H9 (cell line): ENCODE data around the gene MSI2. TPM values are rescaled to one million over a fixed set of nuclear protein-coding genes. Genes with fewer than 3 reads are reported as not detected.

Experiments
- DNase-seq: peaks from one replicate; pipeline ENCODE4 v3.0.0-alpha.2; 2017
- H2AFZ ChIP-seq: one replicate; pipeline ENCODE4 v1.6.1; 2013; ENCODE audit warnings: mild to moderate bottlenecking, low read length, control low read depth, moderate library complexity
- H2AK5ac ChIP-seq: 2 replicates; pipeline ENCODE4 v1.6.1; 2013; ENCODE audit warnings: low read length, control low read depth, mixed read lengths; ENCODE audit not compliant: insufficient read length
- H2BK120ac ChIP-seq: one replicate; pipeline ENCODE4 v1.6.1; 2013; ENCODE audit warnings: low read depth, mild to moderate bottlenecking, low read length, control low read depth, inconsistent platforms; ENCODE audit not compliant: poor library complexity, severe bottlenecking
- H2BK12ac ChIP-seq: 2 replicates; pipeline ENCODE4 v1.6.1; 2013; ENCODE audit warnings: low read length, control low read depth, mixed read lengths, low read depth; ENCODE audit not compliant: insufficient read length
- H2BK15ac ChIP-seq: 2 replicates; pipeline ENCODE4 v1.6.1; 2013; ENCODE audit warnings: low read depth, low read length, control low read depth
- H2BK20ac ChIP-seq: one replicate; pipeline ENCODE4 v1.6.1; 2013; ENCODE audit warnings: low read depth, mild to moderate bottlenecking, low read length, control low read depth, inconsistent platforms; ENCODE audit not compliant: poor library complexity, severe bottlenecking
- H2BK5ac ChIP-seq: 2 replicates; pipeline ENCODE4 v1.6.1; 2013; ENCODE audit warnings: low read length, control low read depth, mixed read lengths; ENCODE audit not compliant: insufficient read length
- H3K14ac ChIP-seq: 2 replicates; pipeline ENCODE4 v1.6.1; 2013; ENCODE audit warnings: low read length, control low read depth; ENCODE audit not compliant: insufficient read depth
- H3K18ac ChIP-seq: 2 replicates; pipeline ENCODE4 v1.6.1; 2013; ENCODE audit warnings: low read depth, mild to moderate bottlenecking, mixed read lengths, low read length, control low read depth; ENCODE audit not compliant: insufficient read length
- H3K23ac ChIP-seq: 2 replicates; pipeline ENCODE4 v1.6.1; 2013; ENCODE audit warnings: low read length, control low read depth, mixed read lengths, low read depth; ENCODE audit not compliant: insufficient read length
- H3K23me2 ChIP-seq: 2 replicates; pipeline ENCODE4 v1.6.1; 2013; ENCODE audit warnings: low read depth, mild to moderate bottlenecking, mixed read lengths, low read length, control low read depth; ENCODE audit not compliant: insufficient read length, poor library complexity, severe bottlenecking
- H3K27ac ChIP-seq: 2 replicates; pipeline ENCODE4 v1.5.1; 2013; ENCODE audit warnings: low read length, control low read depth, mixed read lengths, low read depth; ENCODE audit not compliant: insufficient read length
- H3K27me3 ChIP-seq: 2 replicates; pipeline ENCODE4 v1.6.1; 2013; ENCODE audit warnings: low read length, control low read depth, inconsistent platforms; ENCODE audit not compliant: insufficient read depth
- H3K4ac ChIP-seq: 2 replicates; pipeline ENCODE4 v1.6.1; 2013; ENCODE audit warnings: low read depth, mild to moderate bottlenecking, control low read depth, inconsistent platforms, low read length, moderate library complexity
- H3K4me1 ChIP-seq: 2 replicates; pipeline ENCODE4 v1.6.1; 2013; ENCODE audit warnings: low read length, control low read depth, inconsistent platforms; ENCODE audit not compliant: insufficient read depth
- H3K4me2 ChIP-seq: 2 replicates; pipeline ENCODE4 v1.6.1; 2013; ENCODE audit warnings: low read length, control low read depth, mixed read lengths; ENCODE audit not compliant: insufficient read length, insufficient read depth
- H3K56ac ChIP-seq: 2 replicates; pipeline ENCODE4 v1.6.1; 2013; ENCODE audit warnings: low read depth, mild to moderate bottlenecking, mixed read lengths, low read length, control low read depth; ENCODE audit not compliant: insufficient read length
- H3K79me1 ChIP-seq: 2 replicates; pipeline ENCODE4 v1.6.1; 2013; ENCODE audit warnings: low read depth, mild to moderate bottlenecking, moderate library complexity, low read length, control low read depth, inconsistent platforms; ENCODE audit not compliant: insufficient read depth, poor library complexity, severe bottlenecking
- H3K79me2 ChIP-seq: 2 replicates; pipeline ENCODE4 v1.6.1; 2013; ENCODE audit warnings: low read length, control low read depth, inconsistent platforms; ENCODE audit not compliant: insufficient read depth
- H3K9ac ChIP-seq: 2 replicates; pipeline ENCODE4 v1.6.1; 2013; ENCODE audit warnings: low read length, control low read depth, mixed read lengths; ENCODE audit not compliant: insufficient read length; ENCODE audit errors: extremely low read depth
- H3K9me3 ChIP-seq: one replicate; pipeline ENCODE4 v1.6.1; 2013; ENCODE audit warnings: low read depth, low read length, inconsistent platforms; ENCODE audit not compliant: control insufficient read depth
- H3T11ph ChIP-seq: one replicate; pipeline ENCODE4 v1.6.1; 2013; ENCODE audit warnings: mild to moderate bottlenecking, low read length, control low read depth, inconsistent platforms
- H4K20me1 ChIP-seq: one replicate; pipeline ENCODE4 v1.6.1; 2013; ENCODE audit not compliant: control insufficient read depth, insufficient read length, insufficient read depth
- H4K5ac ChIP-seq: 2 replicates; pipeline ENCODE4 v1.6.1; 2013; ENCODE audit warnings: low read depth, mild to moderate bottlenecking, mixed read lengths, low read length, control low read depth; ENCODE audit not compliant: insufficient read length
- H4K8ac ChIP-seq: replicated peaks from 2 replicates; pipeline ENCODE4 v1.6.1; 2013; ENCODE audit warnings: low read length, control low read depth, mixed read lengths, low read depth; ENCODE audit not compliant: insufficient read length
- H4K91ac ChIP-seq: 2 replicates; pipeline ENCODE4 v1.6.1; 2013; ENCODE audit warnings: low read depth, mild to moderate bottlenecking, moderate library complexity, mixed read lengths, low read length, control low read depth; ENCODE audit not compliant: insufficient read length
- H3K27ac Mint-ChIP-seq, 3 experiments: 2 replicates in 2 of 3; 3 replicates in 1 of 3; pipeline ENCODE4 v1.8.0; 2020 to 2021; ENCODE audit warnings: mixed read lengths in 3 of 3, mild to moderate bottlenecking in 1 of 3, moderate library complexity in 1 of 3
- H3K27me3 Mint-ChIP-seq: 2 replicates; pipeline ENCODE4 v1.8.0; 2021; ENCODE audit warnings: low read depth, mild to moderate bottlenecking, moderate library complexity, mixed read lengths
- H3K36me3 Mint-ChIP-seq, 3 experiments: 2 replicates in 2 of 3; 3 replicates in 1 of 3; pipeline ENCODE4 v1.8.0; 2020 to 2021; ENCODE audit warnings: low read depth in 3 of 3, mixed read lengths in 3 of 3; ENCODE audit not compliant: insufficient read depth in 1 of 3
- H3K4me1 Mint-ChIP-seq, 2 experiments: 2 replicates each; pipeline ENCODE4 v1.8.0; 2020; ENCODE audit warnings: mixed read lengths in 2 of 2
- H3K4me3 Mint-ChIP-seq, 2 experiments: 2 replicates in 1 of 2; 3 replicates in 1 of 2; pipeline ENCODE4 v1.8.0; 2020 to 2021; ENCODE audit warnings: mild to moderate bottlenecking in 2 of 2, mixed read lengths in 2 of 2, moderate library complexity in 1 of 2
- H3K9me3 Mint-ChIP-seq, 2 experiments: 2 replicates in 1 of 2; 3 replicates in 1 of 2; pipeline ENCODE4 v1.8.0; 2020; ENCODE audit warnings: mild to moderate bottlenecking in 2 of 2, mixed read lengths in 2 of 2, moderate library complexity in 1 of 2
- WGBS: extraction: QIAGEN DNeasy Blood & Tissue Kit; methylation state at CpG from one replicate; pipeline ENCODE4 v1.1.7; 2013; ENCODE audit warnings: missing lambda C conversion rate, low lambda C conversion rate, mixed read lengths; ENCODE audit not compliant: insufficient read length; ENCODE audit errors: extremely low coverage; 5-methylcytosine and 5-hydroxymethylcytosine counted together
- total RNA-seq: library from RNA; stranded (reverse); gene quantifications from 2 replicates; pipeline ENCODE4 v1.2.1, GENCODE V29; 2021
- TF ChIP-seq, protein P1 (sequence below): fragments of 200-600 bp; sonication (generic); conservative IDR thresholded peaks from 3 replicates; pipeline ENCODE4 v1.8.0; 2021; ENCODE audit warnings: antibody characterized with exemption, mild to moderate bottlenecking

The MSI2 gene
- total RNA-seq, 1 experiment from 2014 or later, result 98.5 TPM

DNA sequence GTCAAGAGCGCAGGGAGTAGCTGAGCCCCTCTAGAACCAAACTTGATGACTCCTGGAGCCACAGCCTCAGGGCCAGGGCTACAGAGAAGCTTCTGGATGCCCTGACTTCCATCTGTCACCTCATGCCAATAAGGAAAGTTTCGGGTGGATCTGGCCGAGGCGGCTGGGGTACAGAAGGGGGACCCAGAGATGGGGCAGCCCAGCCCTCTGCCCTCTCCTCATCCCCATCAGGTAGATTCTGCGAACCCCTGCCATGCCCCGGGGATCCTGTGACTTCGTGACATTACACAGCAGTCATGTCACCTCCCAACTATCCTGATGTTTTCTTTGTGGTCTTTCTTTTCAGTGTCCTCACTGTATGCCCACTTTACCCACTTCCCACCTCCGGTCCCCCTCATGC lies 374.4 kb downstream of the MSI2 start:
- Histone ChIP-seq H2BK5ac (no peak overlapping the region), H3K4ac (no peak overlapping the region), H3K9me3 (no peaks in the 10 kb centered on the region), H3K9ac (no peak overlapping the region), H3K14ac (no peak overlapping the region), H2AFZ (no peak overlapping the region), H2BK20ac (no peak overlapping the region), H4K91ac (no peak overlapping the region), H2BK15ac (no peak overlapping the region), H3K79me1 (no peaks in the 10 kb centered on the region), H2BK120ac (no peak overlapping the region), H2BK12ac (no peak overlapping the region), H3K27me3 (no peaks in the 10 kb centered on the region), H3K23ac (no peak overlapping the region), H4K20me1 (no peaks in the 10 kb centered on the region), H3T11ph (no peak overlapping the region), H3K23me2 (no peaks in the 10 kb centered on the region), H3K56ac (no peak overlapping the region), H3K4me2 (no peak overlapping the region), H3K4me1 (no peaks in the 10 kb centered on the region), H3K18ac (no peak overlapping the region), H3K27ac (no peak overlapping the region), H4K8ac (no peak overlapping the region), H4K5ac (no peak overlapping the region), H3K79me2 (no peaks in the 10 kb centered on the region), H2AK5ac (no peak overlapping the region)
- no peak overlapping the region for H3K27ac Mint-ChIP-seq
- peaks cover under 1 to 2% of the 10 kb centered on the region in 2 experiments for H3K4me1 Mint-ChIP-seq
- no peak for DNase-seq
- no peaks in the 10 kb centered on the region; the same call in 1 of the 2 replicates for H3K27me3 Mint-ChIP-seq
- WGBS, result no CpG with 5 or more reads among the region's 8 CpGs
- no peaks in the 10 kb centered on the region for H3K9me3 Mint-ChIP-seq
- TF ChIP-seq, protein P1, sequence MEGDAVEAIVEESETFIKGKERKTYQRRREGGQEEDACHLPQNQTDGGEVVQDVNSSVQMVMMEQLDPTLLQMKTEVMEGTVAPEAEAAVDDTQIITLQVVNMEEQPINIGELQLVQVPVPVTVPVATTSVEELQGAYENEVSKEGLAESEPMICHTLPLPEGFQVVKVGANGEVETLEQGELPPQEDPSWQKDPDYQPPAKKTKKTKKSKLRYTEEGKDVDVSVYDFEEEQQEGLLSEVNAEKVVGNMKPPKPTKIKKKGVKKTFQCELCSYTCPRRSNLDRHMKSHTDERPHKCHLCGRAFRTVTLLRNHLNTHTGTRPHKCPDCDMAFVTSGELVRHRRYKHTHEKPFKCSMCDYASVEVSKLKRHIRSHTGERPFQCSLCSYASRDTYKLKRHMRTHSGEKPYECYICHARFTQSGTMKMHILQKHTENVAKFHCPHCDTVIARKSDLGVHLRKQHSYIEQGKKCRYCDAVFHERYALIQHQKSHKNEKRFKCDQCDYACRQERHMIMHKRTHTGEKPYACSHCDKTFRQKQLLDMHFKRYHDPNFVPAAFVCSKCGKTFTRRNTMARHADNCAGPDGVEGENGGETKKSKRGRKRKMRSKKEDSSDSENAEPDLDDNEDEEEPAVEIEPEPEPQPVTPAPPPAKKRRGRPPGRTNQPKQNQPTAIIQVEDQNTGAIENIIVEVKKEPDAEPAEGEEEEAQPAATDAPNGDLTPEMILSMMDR, result no peak
- no peak overlapping the region for H3K4me3 Mint-ChIP-seq
- peaks cover 16 to 43% (median 36%) of the 10 kb centered on the region in 3 experiments for H3K36me3 Mint-ChIP-seq
